GM23338 (cell line): ENCODE results near the gene UBE2I. TPM values are rescaled to one million over a fixed set of nuclear protein-coding genes. Genes with fewer than 3 reads are reported as not detected.

Experiments used
- ATAC-seq: fragments of 200-7000 bp; cut with Tn5 transposase; 3 replicates; pipeline ENCODE4 v1.9.1; 2020
- DNase-seq: peaks from one replicate; pipeline ENCODE4 v3.0.0-alpha.2; 2015; ENCODE audit warnings: low spot score
- H2AFZ ChIP-seq: fragments of 200-600 bp; sonication (generic); 2 replicates; pipeline ENCODE4 v1.8.0; 2016; ENCODE audit warnings: antibody characterized with exemption, mild to moderate bottlenecking, moderate library complexity
- H3F3A ChIP-seq: fragments of 200-600 bp; sonication (generic); replicated peaks from 2 replicates; pipeline ENCODE4 v1.8.0; 2017; ENCODE audit warnings: antibody characterized with exemption, mixed run types, low read depth
- H3K27ac ChIP-seq: fragments of 200-600 bp; sonication (generic); 2 replicates; pipeline ENCODE4 v1.6.1; 2016; ENCODE audit warnings: low read depth
- H3K27me3 ChIP-seq: fragments of 200-600 bp; sonication (generic); 2 replicates; pipeline ENCODE4 v1.8.0; 2016; ENCODE audit warnings: mild to moderate bottlenecking, mixed run types, moderate library complexity; ENCODE audit not compliant: insufficient read depth
- H3K36me3 ChIP-seq: fragments of 200-600 bp; sonication (generic); 2 replicates; pipeline ENCODE4 v1.8.0; 2016; ENCODE audit warnings: mild to moderate bottlenecking; ENCODE audit not compliant: insufficient read depth
- H3K4me1 ChIP-seq: fragments of 200-600 bp; sonication (generic); 2 replicates; pipeline ENCODE4 v1.8.0; 2016; ENCODE audit warnings: mild to moderate bottlenecking, moderate library complexity; ENCODE audit not compliant: insufficient read depth
- H3K4me2 ChIP-seq: fragments of 200-600 bp; sonication (generic); 2 replicates; pipeline ENCODE4 v1.7.1; 2017; ENCODE audit warnings: mixed run types
- H3K4me3 ChIP-seq: fragments of 200-600 bp; sonication (generic); 2 replicates; pipeline ENCODE4 v1.6.1; 2016; ENCODE audit warnings: mixed run types
- H3K79me2 ChIP-seq: fragments of 200-600 bp; sonication (generic); replicated peaks from 2 replicates; pipeline ENCODE4 v1.8.0; 2017; ENCODE audit warnings: mild to moderate bottlenecking; ENCODE audit not compliant: insufficient read depth
- H3K9me2 ChIP-seq: fragments of 200-600 bp; sonication (generic); 2 replicates; pipeline ENCODE4 v1.8.0; 2017; ENCODE audit not compliant: insufficient read depth
- H4K20me1 ChIP-seq: fragments of 200-600 bp; sonication (generic); replicated peaks from 2 replicates; pipeline ENCODE4 v1.8.0; 2017; ENCODE audit warnings: mild to moderate bottlenecking; ENCODE audit not compliant: insufficient read depth
- H3K27ac Mint-ChIP-seq: 2 replicates; pipeline ENCODE4 v1.8.0; 2020; ENCODE audit warnings: inconsistent platforms, mild to moderate bottlenecking, moderate library complexity, mixed read lengths
- H3K27me3 Mint-ChIP-seq: 3 replicates; pipeline ENCODE4 v1.8.0; 2022; ENCODE audit warnings: low read depth, mild to moderate bottlenecking, moderate library complexity, mixed read lengths, inconsistent platforms; ENCODE audit not compliant: insufficient read depth, poor library complexity
- H3K36me3 Mint-ChIP-seq: 3 replicates; pipeline ENCODE4 v1.8.0; 2021; ENCODE audit warnings: low read depth, mild to moderate bottlenecking, inconsistent platforms, moderate library complexity, mixed read lengths
- H3K4me1 Mint-ChIP-seq: 3 replicates; pipeline ENCODE4 v1.8.0; 2020; ENCODE audit warnings: mild to moderate bottlenecking, inconsistent platforms, mixed read lengths
- H3K4me3 Mint-ChIP-seq: 3 replicates; pipeline ENCODE4 v1.8.0; 2021; ENCODE audit warnings: moderate library complexity, mild to moderate bottlenecking, inconsistent platforms, mixed read lengths
- H3K9me3 Mint-ChIP-seq: 3 replicates; pipeline ENCODE4 v1.8.0; 2020; ENCODE audit warnings: moderate library complexity, mild to moderate bottlenecking, inconsistent platforms, mixed read lengths
- NANOG ChIP-seq: IDR thresholded peaks from 2 replicates; pipeline ENCODE4 v1.6.1; 2016; ENCODE audit warnings: antibody characterized with exemption, borderline replicate concordance
- REST ChIP-seq: IDR thresholded peaks from one replicate; pipeline ENCODE4 v1.6.1; 2018; ENCODE audit warnings: antibody characterized with exemption; ENCODE audit not compliant: unreplicated experiment
- ZNF462 ChIP-seq: fragments of 250-450 bp; sonication (Bioruptor Pico); IDR thresholded peaks from 2 replicates; pipeline ENCODE4 v1.5.0; 2020; ENCODE audit warnings: mild to moderate bottlenecking, moderate library complexity
- polyA plus RNA-seq: library from polyadenylated mRNA; unstranded; fragments of >200 nt; fragmentation: Nextera tagmentation; extraction: Ambion mirVana; gene quantifications from 2 replicates; pipeline ENCODE4 v1.2.1, GENCODE V29; 2016
- total RNA-seq: library from RNA; depleted of rRNA; stranded (reverse); fragments of >200 nt; shearing (Covaris generic); gene quantifications from 2 replicates; pipeline ENCODE4 v1.2.3, GENCODE V29; 2014

Gene UBE2I
- total and polyA plus RNA-seq, 2 experiments from 2014 or later: 116 to 220 TPM

- no peak overlapping the region for H3K27ac Mint-ChIP-seq
- Histone ChIP-seq H3K79me2 (peaks cover 10% of the 10 kb centered on the region), H4K20me1 (peaks cover 9% of the 10 kb centered on the region), H3K36me3 (no peaks in the 10 kb centered on the region), H3K27me3 (no peaks in the 10 kb centered on the region), H2AFZ (no peak overlapping the region), H3K4me2 (no peak overlapping the region), H3F3A (peaks cover 8% of the 10 kb centered on the region), H3K4me1 (peaks cover 10% of the 10 kb centered on the region), H3K9me2 (no peaks in the 10 kb centered on the region), H3K4me3 (no peak overlapping the region), H3K27ac (no peak overlapping the region)
- H3K36me3 Mint-ChIP-seq: peaks cover 8% of the 10 kb centered on the region
- H3K27me3 Mint-ChIP-seq: peaks cover 32% of the 10 kb centered on the region
- peaks cover 13% of the 10 kb centered on the region for H3K4me1 Mint-ChIP-seq
- DNase-seq (no peak), ATAC-seq (no peak)
- H3K4me3 Mint-ChIP-seq: no peak overlapping the region
- TF ChIP-seq ZNF462 (CRISPR knock-in tag): no peak
- TF ChIP-seq NANOG: no peak
- no peak for TF ChIP-seq REST
- no peaks in the 10 kb centered on the region; the same call in 2 of the 3 replicates for H3K9me3 Mint-ChIP-seq
These were observed 3.6 kb upstream of the UBE2I start for GRCh38 chr16:1305823-1306222.
